Measurements from ENCODE around the gene SLIT3.

The SLIT3 gene

GRCh38 chr5:168979135-168979534 is 321.8 kb downstream of the SLIT3 start:
- no peak for DNase-seq

GRCh38 chr5:168978500-168978899 is 322.4 kb downstream of the SLIT3 start:
- DNase-seq = no peak

GRCh38 chr5:168978015-168978414 is 322.9 kb downstream of the SLIT3 start:
- no peak for DNase-seq

- DNase-seq = no peak
Measured at GRCh38 chr5:168976311-168976970, 324.5 kb downstream of the SLIT3 start.

GRCh38 chr5:168975331-168975730 is 325.6 kb downstream of the SLIT3 start:
- DNase-seq = no peak

- no peak for DNase-seq
Measured at GRCh38 chr5:168974082-168974481, 326.9 kb downstream of the SLIT3 start.

- no peak for DNase-seq
Measured at GRCh38 chr5:168972731-168973130, 328.2 kb downstream of the SLIT3 start.

- no peak for DNase-seq
Measured at GRCh38 chr5:168971100-168971499, 329.8 kb downstream of the SLIT3 start.

- no peak for DNase-seq
Measured at GRCh38 chr5:168969326-168969886, 331.5 kb downstream of the SLIT3 start.

- DNase-seq = no peak
Measured at GRCh38 chr5:168967882-168968620, 332.9 kb downstream of the SLIT3 start.

- DNase-seq = no peak
Measured at GRCh38 chr5:168965638-168966037, 335.3 kb downstream of the SLIT3 start.

- DNase-seq = no peak
Measured at GRCh38 chr5:168964182-168964581, 336.8 kb downstream of the SLIT3 start.

GRCh38 chr5:168962306-168962705 is 338.6 kb downstream of the SLIT3 start:
- no peak for DNase-seq

- no peak for DNase-seq
Measured at GRCh38 chr5:168961681-168962080, 339.3 kb downstream of the SLIT3 start.

- DNase-seq = no peak
Measured at GRCh38 chr5:168960497-168960896, 340.4 kb downstream of the SLIT3 start.

- no peak for DNase-seq
Measured at GRCh38 chr5:168953351-168953750, 347.6 kb downstream of the SLIT3 start.

- DNase-seq = no peak
Measured at GRCh38 chr5:168952196-168952595, 348.7 kb downstream of the SLIT3 start.

GRCh38 chr5:168951769-168952168 is 349.2 kb downstream of the SLIT3 start:
- no peak for DNase-seq

GRCh38 chr5:168951356-168951755 is 349.6 kb downstream of the SLIT3 start:
- DNase-seq = no peak

GRCh38 chr5:168950241-168950951 is 350.5 kb downstream of the SLIT3 start:
- DNase-seq = no peak

- no peak for DNase-seq
Measured at GRCh38 chr5:168948746-168949145, 352.2 kb downstream of the SLIT3 start.

GRCh38 chr5:168947212-168947868 is 353.6 kb downstream of the SLIT3 start:
- DNase-seq = no peak

- no peak for DNase-seq
Measured at GRCh38 chr5:168946363-168946762, 354.6 kb downstream of the SLIT3 start.

Data from CD4-positive, alpha-beta T cell treated with Interleukin-4 for 4 hours (primary cell).